ENCODE data around the gene GPR42.

The GPR42 gene

DNA sequence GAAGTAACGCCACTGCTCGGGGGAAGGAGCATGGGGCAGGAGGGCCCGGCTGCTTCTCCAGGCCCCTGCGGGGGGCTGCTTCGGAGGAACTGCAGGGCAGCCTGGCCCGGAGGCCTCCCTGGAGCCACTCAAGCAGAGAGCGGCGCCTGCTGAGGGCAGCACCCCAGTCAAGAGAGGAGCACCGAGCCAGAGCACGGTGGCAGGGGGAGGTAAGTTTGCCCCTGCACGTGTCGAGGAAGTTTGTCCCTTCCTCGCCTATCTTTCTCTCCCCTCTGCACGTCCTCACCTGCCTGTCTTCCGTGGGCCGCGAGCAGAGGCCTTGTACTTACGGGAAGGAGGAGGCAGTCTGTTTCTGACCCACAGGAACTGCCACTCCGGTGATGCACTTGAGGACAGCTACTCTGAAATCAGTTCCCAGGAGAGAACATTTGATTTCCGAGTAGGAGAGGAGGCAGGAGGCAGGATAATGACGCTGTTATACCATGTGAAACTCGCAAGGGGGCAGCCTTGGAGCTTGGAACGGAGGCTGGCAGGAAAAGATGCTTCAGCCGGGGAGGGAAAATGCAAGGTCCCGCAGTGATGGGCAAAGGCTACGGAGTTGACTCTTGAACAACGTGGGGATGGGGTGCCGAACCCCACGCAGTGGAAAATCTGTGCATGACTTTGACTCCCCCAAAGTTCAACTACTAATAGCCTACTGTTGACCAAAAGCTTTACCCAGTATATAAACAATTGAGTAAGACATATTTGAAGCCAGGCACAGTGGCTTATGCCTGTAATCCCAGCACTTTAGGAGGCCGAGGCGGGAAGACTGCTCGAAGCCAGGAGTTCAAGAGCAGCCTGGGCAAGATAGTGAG is 18.2 kb upstream of the GPR42 start (continued):
- TF ChIP-seq, protein P1, sequence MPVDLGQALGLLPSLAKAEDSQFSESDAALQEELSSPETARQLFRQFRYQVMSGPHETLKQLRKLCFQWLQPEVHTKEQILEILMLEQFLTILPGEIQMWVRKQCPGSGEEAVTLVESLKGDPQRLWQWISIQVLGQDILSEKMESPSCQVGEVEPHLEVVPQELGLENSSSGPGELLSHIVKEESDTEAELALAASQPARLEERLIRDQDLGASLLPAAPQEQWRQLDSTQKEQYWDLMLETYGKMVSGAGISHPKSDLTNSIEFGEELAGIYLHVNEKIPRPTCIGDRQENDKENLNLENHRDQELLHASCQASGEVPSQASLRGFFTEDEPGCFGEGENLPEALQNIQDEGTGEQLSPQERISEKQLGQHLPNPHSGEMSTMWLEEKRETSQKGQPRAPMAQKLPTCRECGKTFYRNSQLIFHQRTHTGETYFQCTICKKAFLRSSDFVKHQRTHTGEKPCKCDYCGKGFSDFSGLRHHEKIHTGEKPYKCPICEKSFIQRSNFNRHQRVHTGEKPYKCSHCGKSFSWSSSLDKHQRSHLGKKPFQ (tag by site-specific recombination; IDR thresholded peaks at IDR 0.05) = no peak
- TF ChIP-seq CTCF (tag by site-specific recombination; IDR thresholded peaks at IDR 0.05) (peak; percentile 95), MZF1 (tag by site-specific recombination; IDR thresholded peaks at IDR 0.05; ENCODE audit: borderline replicate concordance) (no peak), HOXD13 (CRISPR knock-in tag; IDR thresholded peaks at IDR 0.05; ENCODE audit: borderline replicate concordance) (no peak), ZNF664 (tag by site-specific recombination; IDR thresholded peaks at IDR 0.05) (no peak), ZNF555 (tag by site-specific recombination; conservative IDR thresholded peaks at IDR 0.05) (no peak), GLI2 (tag by site-specific recombination; IDR thresholded peaks at IDR 0.05; ENCODE audit: borderline replicate concordance, low read depth) (no peak), ZNF121 (tag by site-specific recombination; IDR thresholded peaks at IDR 0.05) (peak; percentile 63), ZNF548 (tag by site-specific recombination; IDR thresholded peaks at IDR 0.05) (no peak), ZSCAN30 (tag by site-specific recombination; IDR thresholded peaks at IDR 0.05) (0 out of 2 replicates have a peak, but pooled peaks have one; percentile 54), ZNF140 (tag by site-specific recombination; IDR thresholded peaks at IDR 0.05) (no peak), ZNF248 (tag by site-specific recombination; IDR thresholded peaks at IDR 0.05) (no peak), ZBTB11 (tag by site-specific recombination; conservative IDR thresholded peaks at IDR 0.05; ENCODE audit: low read depth) (no peak), ZNF521 (tag by site-specific recombination; IDR thresholded peaks at IDR 0.05) (no peak), SCRT2 (tag by site-specific recombination; IDR thresholded peaks at IDR 0.05) (no peak), ZNF311 (tag by site-specific recombination; IDR thresholded peaks at IDR 0.05; ENCODE audit: borderline replicate concordance) (no peak), PRDM1 (tag by site-specific recombination; IDR thresholded peaks at IDR 0.05) (no peak), ZSCAN16 (tag by site-specific recombination; IDR thresholded peaks at IDR 0.05) (no peak), ZNF239 (tag by site-specific recombination; IDR thresholded peaks at IDR 0.05) (no peak), ZNF324 (tag by site-specific recombination; IDR thresholded peaks at IDR 0.05) (no peak), ZNF280C (tag by site-specific recombination; IDR thresholded peaks at IDR 0.05) (no peak)
- TF ChIP-seq, protein P2, sequence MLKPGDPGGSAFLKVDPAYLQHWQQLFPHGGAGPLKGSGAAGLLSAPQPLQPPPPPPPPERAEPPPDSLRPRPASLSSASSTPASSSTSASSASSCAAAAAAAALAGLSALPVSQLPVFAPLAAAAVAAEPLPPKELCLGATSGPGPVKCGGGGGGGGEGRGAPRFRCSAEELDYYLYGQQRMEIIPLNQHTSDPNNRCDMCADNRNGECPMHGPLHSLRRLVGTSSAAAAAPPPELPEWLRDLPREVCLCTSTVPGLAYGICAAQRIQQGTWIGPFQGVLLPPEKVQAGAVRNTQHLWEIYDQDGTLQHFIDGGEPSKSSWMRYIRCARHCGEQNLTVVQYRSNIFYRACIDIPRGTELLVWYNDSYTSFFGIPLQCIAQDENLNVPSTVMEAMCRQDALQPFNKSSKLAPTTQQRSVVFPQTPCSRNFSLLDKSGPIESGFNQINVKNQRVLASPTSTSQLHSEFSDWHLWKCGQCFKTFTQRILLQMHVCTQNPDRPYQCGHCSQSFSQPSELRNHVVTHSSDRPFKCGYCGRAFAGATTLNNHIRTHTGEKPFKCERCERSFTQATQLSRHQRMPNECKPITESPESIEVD (tag by site-specific recombination; IDR thresholded peaks at IDR 0.05) = no peak
- TF ChIP-seq, protein P3, sequence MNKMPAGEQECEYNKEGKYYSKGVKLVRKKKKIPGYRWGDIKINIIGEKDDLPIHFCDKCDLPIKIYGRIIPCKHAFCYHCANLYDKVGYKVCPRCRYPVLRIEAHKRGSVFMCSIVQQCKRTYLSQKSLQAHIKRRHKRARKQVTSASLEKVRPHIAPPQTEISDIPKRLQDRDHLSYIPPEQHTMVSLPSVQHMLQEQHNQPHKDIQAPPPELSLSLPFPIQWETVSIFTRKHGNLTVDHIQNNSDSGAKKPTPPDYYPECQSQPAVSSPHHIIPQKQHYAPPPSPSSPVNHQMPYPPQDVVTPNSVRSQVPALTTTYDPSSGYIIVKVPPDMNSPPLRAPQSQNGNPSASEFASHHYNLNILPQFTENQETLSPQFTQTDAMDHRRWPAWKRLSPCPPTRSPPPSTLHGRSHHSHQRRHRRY (tag by site-specific recombination; IDR thresholded peaks at IDR 0.05) = no peak
- TF ChIP-seq, protein P4, sequence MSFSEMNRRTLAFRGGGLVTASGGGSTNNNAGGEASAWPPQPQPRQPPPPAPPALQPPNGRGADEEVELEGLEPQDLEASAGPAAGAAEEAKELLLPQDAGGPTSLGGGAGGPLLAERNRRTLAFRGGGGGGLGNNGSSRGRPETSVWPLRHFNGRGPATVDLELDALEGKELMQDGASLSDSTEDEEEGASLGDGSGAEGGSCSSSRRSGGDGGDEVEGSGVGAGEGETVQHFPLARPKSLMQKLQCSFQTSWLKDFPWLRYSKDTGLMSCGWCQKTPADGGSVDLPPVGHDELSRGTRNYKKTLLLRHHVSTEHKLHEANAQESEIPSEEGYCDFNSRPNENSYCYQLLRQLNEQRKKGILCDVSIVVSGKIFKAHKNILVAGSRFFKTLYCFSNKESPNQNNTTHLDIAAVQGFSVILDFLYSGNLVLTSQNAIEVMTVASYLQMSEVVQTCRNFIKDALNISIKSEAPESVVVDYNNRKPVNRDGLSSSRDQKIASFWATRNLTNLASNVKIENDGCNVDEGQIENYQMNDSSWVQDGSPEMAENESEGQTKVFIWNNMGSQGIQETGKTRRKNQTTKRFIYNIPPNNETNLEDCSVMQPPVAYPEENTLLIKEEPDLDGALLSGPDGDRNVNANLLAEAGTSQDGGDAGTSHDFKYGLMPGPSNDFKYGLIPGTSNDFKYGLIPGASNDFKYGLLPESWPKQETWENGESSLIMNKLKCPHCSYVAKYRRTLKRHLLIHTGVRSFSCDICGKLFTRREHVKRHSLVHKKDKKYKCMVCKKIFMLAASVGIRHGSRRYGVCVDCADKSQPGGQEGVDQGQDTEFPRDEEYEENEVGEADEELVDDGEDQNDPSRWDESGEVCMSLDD (tag by site-specific recombination; IDR thresholded peaks at IDR 0.05) = peak; percentile 68; the same call in 1 of the 2 replicates
